PC-3 (cell line): ENCODE data around the gene MAD1L1. TPM values are rescaled to one million over a fixed set of nuclear protein-coding genes. Genes with fewer than 3 reads are reported as not detected.

Source experiments
- ATAC-seq: fragments of 200-7000 bp; cut with Tn5 transposase; 2 replicates; pipeline ENCODE4 v1.9.1; 2020; ENCODE audit warnings: mild to moderate bottlenecking, moderate library complexity
- BruUV-seq: library from RNA; stranded (reverse); fragments of 400-500 nt; replicated peaks from 2 replicates; lab custom pipeline; 2021; lab: Mats Ljungman, UMichigan
- CTCF ChIA-PET: fragments of 300-600 bp; sonication (Branson Sonifier 250); formaldehyde crosslinking; loops from one replicate; lab custom pipeline; 2022; ENCODE audit warnings: antibody characterized with exemption; lab: Charles Lee
- POLR2A ChIA-PET: fragments of 300-600 bp; sonication (Branson Sonifier 250); formaldehyde crosslinking; loops from one replicate; lab custom pipeline; 2022; ENCODE audit warnings: antibody characterized with exemption; ENCODE audit not compliant: unreplicated experiment; lab: Charles Lee
- DNase-seq: peaks from one replicate; pipeline ENCODE4 v3.0.0-alpha.2; 2015
- H2AFZ ChIP-seq: fragments of 300-600 bp; sonication (generic); 2 replicates; pipeline ENCODE4 v1.6.0; 2016; ENCODE audit warnings: antibody characterized with exemption, low read length
- H3F3A ChIP-seq: fragments of 300-600 bp; sonication (generic); one replicate; pipeline ENCODE4 v1.6.0; 2017; ENCODE audit warnings: antibody characterized with exemption, low read length, control low read depth, mild to moderate bottlenecking; ENCODE audit not compliant: unreplicated experiment
- H3K27ac ChIP-seq: fragments of 300-600 bp; sonication (generic); 2 replicates; pipeline ENCODE4 v1.5.1; 2016; ENCODE audit warnings: mild to moderate bottlenecking, low read length
- H3K27me3 ChIP-seq: fragments of 300-600 bp; sonication (generic); 2 replicates; pipeline ENCODE4 v1.6.1; 2016; ENCODE audit warnings: low read length, mixed read lengths
- H3K36me3 ChIP-seq: fragments of 300-600 bp; sonication (generic); 2 replicates; pipeline ENCODE4 v1.6.1; 2016; ENCODE audit warnings: low read depth, mixed run types, low read length, mixed read lengths
- H3K4me1 ChIP-seq: fragments of 300-600 bp; sonication (generic); 2 replicates; pipeline ENCODE4 v1.5.1; 2016; ENCODE audit warnings: low read length; ENCODE audit not compliant: insufficient read depth
- H3K4me2 ChIP-seq: fragments of 300-600 bp; sonication (generic); 2 replicates; pipeline ENCODE4 v1.6.0; 2016; ENCODE audit warnings: low read length
- H3K4me3 ChIP-seq: fragments of 300-600 bp; sonication (generic); 2 replicates; pipeline ENCODE4 v1.5.1; 2016; ENCODE audit warnings: mild to moderate bottlenecking, low read length, mixed read lengths
- H3K79me2 ChIP-seq: fragments of 300-600 bp; sonication (generic); 2 replicates; pipeline ENCODE4 v1.6.1; 2017; ENCODE audit warnings: low read length, mixed read lengths
- H3K9ac ChIP-seq: fragments of 300-600 bp; sonication (generic); 2 replicates; pipeline ENCODE4 v1.6.0; 2016; ENCODE audit warnings: mild to moderate bottlenecking, low read length
- H3K9me2 ChIP-seq: fragments of 300-600 bp; sonication (generic); replicated peaks from 2 replicates; pipeline ENCODE4 v1.6.1; 2016; ENCODE audit warnings: mixed run types, low read length, mixed read lengths
- H3K9me3 ChIP-seq: fragments of 300-600 bp; sonication (generic); 2 replicates; pipeline ENCODE4 v1.6.1; 2016; ENCODE audit warnings: low read length, mixed read lengths
- H4K20me1 ChIP-seq: fragments of 300-600 bp; sonication (generic); 2 replicates; pipeline ENCODE4 v1.6.1; 2016; ENCODE audit warnings: low read length, mixed read lengths
- CTCF ChIP-seq: fragments of 300-600 bp; sonication (generic); conservative IDR thresholded peaks from 2 replicates; pipeline ENCODE4 v1.5.1; 2017; ENCODE audit warnings: antibody characterized with exemption, low read depth, mild to moderate bottlenecking, low read length
- EZH2 ChIP-seq: fragments of 300-600 bp; sonication (generic); IDR thresholded peaks from one replicate; pipeline ENCODE4 v1.6.1; 2017; ENCODE audit warnings: antibody characterized with exemption, mild to moderate bottlenecking, low read length; ENCODE audit not compliant: unreplicated experiment
- EZH2phosphoT487 ChIP-seq: fragments of 300-600 bp; sonication (generic); IDR thresholded peaks from 2 replicates; pipeline ENCODE4 v1.6.1; 2018; ENCODE audit warnings: mild to moderate bottlenecking, antibody characterized with exemption, low read length, borderline replicate concordance
- intact Hi-C: fragments of 100-400 bp; cut with micrococcal nuclease; formaldehyde crosslinking; loops from 2 replicates; pipeline ENCODE4 v1.9.0; 2023
- total RNA-seq: library from RNA; depleted of rRNA; stranded (reverse); fragments of >200 nt; gene quantifications from 2 replicates; pipeline ENCODE4 v1.2.3, GENCODE V29; 2014

Gene MAD1L1
- total RNA-seq, 1 experiment from 2014 or later, result 88.4 TPM

- H3F3A ChIP-seq, result no peaks in the 10 kb centered on the region
- no peaks in the 10 kb centered on the region for H3K27me3 ChIP-seq
- H2AFZ ChIP-seq, result no peak overlapping the region
- ATAC-seq, result no peak
- POLR2A ChIA-PET, result no interaction called here
- H3K4me3 ChIP-seq, result no peak overlapping the region
- H3K9me3 ChIP-seq, result no peaks in the 10 kb centered on the region
- DNase-seq, result no peak
- no peaks in the 10 kb centered on the region for H3K79me2 ChIP-seq
- no peak overlapping the region for H3K9ac ChIP-seq
- H3K4me1 ChIP-seq, result no peaks in the 10 kb centered on the region
- CTCF ChIA-PET, result no interaction called here
- H3K4me2 ChIP-seq, result no peak overlapping the region
- intact Hi-C loops, result no loop called here
- no peaks in the 10 kb centered on the region for H3K9me2 ChIP-seq
- no TSS peak for BruUV-seq
- H4K20me1 ChIP-seq, result no peaks in the 10 kb centered on the region
- no peak for TF ChIP-seq EZH2phosphoT487
- no peak for TF ChIP-seq EZH2
- no peak for TF ChIP-seq CTCF
- H3K36me3 ChIP-seq, result no peaks in the 10 kb centered on the region
- no peak overlapping the region for H3K27ac ChIP-seq
Measured at GRCh38 chr7:2281541-2281940, 48.8 kb upstream of the MAD1L1 start.

- no peak for DNase-seq
Measured at GRCh38 chr7:2280424-2280823, 47.7 kb upstream of the MAD1L1 start.

More at GRCh38 chr7:2280424-2280823, 47.7 kb upstream of the MAD1L1 start:
- no TSS peak for BruUV-seq
- Histone ChIP-seq H3K36me3 (no peaks in the 10 kb centered on the region), H3K4me1 (no peaks in the 10 kb centered on the region), H3K4me3 (no peak overlapping the region), H3F3A (no peaks in the 10 kb centered on the region), H3K9me3 (no peaks in the 10 kb centered on the region), H3K4me2 (no peak overlapping the region), H3K79me2 (no peaks in the 10 kb centered on the region), H2AFZ (no peak overlapping the region), H3K9me2 (no peaks in the 10 kb centered on the region), H3K9ac (no peak overlapping the region), H3K27me3 (no peaks in the 10 kb centered on the region), H3K27ac (no peak overlapping the region), H4K20me1 (no peaks in the 10 kb centered on the region)
- POLR2A ChIA-PET, result no interaction called here
- intact Hi-C loops, result no loop called here
- no peak for ATAC-seq
- CTCF ChIA-PET, result no interaction called here
- TF ChIP-seq CTCF (no peak), EZH2phosphoT487 (no peak), EZH2 (no peak)
